HG02678 (cell line): ENCODE data around the gene ANKRD13B.
A peak's percentile ranks its signal among the peaks of the same experiment; 100 is the strongest.

Experiments used
- ATAC-seq: cut with Tn5 transposase; IDR thresholded peaks from one replicate; pipeline ENCODE4 v1.9.1; 2021; ENCODE audit warnings: mild to moderate bottlenecking, moderate library complexity; ENCODE audit not compliant: unreplicated experiment

Gene ANKRD13B

DNA sequence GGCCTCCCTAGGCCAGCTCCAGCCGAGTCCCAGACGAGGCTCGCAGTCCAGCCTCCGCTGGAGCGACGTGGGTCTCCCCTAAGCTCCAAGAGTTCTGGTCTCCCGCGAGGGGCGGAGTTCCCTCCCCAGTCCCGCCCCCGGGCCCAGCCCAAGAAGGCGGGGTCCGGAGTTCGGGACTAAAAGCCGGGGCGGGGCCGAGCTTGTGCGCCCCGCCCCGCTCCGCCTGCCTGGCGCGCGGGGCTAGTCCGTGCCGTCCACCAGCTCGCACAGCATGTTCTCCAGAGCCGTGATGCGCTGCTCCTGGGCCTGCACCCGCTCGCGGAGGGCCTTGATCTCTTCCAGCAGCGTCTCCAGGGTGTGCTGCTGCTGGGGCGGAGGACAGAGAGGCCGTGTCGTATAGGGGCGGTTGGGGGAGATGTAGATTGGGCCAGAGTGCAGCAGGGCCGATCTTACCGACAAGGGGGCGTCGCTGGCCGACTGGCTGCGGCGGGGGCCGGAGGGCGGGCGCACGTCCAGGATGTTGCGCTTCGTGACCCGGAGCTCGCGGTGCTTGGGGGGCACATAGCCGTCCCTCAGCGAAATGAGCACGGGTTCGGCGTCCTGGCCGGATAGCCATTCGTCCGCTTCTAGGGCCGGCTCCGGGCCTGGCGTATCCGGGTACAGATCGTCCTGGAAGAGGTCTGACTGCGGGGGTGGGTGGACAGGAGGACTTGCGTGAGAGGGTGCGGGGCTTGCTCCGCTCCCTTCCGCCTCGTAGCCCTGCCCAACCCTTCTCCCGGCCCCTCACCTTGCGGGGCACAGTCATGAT, 22.8 kb downstream of the ANKRD13B start:
- ATAC-seq: peak; percentile 62

DNA sequence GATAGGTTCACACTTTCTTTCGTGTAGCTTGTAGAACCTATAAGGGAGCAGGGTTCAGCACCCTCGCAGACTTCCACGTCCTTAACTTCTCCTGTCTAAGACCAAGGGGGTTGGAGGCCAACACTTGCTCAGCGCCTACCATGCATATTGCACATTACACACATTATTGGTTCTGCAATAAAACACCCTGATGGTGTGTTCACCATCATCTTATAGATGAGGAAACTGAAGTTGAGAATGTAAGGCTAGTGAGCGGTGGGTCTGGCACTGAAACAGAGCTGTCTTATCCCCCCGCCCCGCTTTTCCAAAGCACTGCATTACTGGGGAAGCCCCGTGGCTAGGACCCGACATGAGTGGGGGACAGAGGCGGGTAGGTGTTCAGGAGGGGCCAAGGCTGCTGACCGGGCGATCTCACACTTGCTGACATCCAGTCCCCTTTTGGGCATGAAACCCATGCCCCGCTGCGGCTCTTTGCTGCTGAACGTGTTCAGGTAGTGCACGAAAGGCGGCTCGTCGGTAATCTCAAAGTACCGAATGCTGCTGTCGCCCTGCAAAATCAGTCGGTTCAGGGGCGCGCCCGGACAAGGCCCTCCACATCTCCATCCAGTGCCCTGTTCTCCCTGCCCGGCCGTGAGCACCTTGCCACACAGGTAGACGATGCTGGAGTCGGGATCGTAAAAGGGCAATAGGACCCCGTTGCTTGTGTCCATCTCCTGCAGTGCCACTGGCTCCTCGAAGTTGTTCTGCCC, 23.5 kb downstream of the ANKRD13B start:
- no peak for ATAC-seq

DNA sequence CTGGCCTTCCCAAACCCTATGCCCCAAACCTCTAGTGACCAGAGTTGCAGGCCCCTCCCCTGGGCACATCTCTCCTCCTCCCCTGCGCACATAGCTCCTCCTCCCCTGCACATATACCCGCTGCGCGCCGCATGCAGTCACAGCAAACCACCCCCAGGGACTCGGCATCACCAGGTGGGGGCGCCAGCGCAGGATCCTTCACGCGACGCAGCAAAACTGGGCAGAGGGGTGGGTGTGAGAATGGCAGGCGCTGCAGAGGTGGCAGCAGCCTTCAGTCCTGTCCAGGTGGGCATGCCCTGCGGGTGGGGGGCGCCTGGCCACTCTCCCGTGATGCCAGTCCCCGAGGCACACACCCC, 24.2 kb downstream of the ANKRD13B start:
- ATAC-seq: peak; percentile 51

DNA sequence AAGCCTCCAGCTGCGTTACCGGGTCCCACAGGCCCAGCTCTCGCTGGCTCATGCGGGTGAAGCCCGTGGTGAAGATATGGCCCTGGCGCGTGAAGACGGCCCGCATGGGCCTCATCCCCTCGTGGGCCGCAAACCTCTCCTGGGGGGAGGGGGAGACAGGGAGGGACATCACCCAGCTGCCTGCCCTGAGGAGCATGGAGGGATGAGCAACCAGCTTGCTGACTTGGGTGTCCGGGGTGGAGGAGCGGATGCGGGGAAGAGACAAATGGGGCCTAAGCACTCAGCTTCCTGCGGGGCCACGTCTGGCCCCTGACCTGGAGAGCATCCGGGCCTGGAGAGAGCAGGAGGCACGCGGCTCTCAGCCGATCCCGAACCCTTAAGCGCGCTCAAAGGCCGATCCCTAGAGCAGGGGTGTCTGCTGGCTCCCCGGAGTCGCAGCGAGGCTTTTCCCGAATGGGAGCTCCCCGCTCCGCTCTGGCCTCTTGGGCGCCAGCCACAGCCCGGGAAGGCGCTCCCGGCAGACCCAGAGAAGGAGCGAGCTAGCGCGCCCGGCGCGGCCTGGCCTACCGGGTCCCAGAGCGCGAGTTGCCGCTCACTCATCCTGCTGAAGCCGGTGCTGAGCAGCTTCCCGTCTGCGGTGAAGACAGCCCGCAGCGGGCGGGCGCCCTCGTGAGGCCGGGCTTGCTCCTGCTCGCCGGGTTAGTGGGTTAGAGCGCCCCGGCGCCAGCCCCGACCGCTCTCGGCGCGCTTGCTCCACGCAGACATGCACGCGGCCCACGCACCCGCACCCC, 24.7 kb downstream of the ANKRD13B start:
- no peak for ATAC-seq

DNA sequence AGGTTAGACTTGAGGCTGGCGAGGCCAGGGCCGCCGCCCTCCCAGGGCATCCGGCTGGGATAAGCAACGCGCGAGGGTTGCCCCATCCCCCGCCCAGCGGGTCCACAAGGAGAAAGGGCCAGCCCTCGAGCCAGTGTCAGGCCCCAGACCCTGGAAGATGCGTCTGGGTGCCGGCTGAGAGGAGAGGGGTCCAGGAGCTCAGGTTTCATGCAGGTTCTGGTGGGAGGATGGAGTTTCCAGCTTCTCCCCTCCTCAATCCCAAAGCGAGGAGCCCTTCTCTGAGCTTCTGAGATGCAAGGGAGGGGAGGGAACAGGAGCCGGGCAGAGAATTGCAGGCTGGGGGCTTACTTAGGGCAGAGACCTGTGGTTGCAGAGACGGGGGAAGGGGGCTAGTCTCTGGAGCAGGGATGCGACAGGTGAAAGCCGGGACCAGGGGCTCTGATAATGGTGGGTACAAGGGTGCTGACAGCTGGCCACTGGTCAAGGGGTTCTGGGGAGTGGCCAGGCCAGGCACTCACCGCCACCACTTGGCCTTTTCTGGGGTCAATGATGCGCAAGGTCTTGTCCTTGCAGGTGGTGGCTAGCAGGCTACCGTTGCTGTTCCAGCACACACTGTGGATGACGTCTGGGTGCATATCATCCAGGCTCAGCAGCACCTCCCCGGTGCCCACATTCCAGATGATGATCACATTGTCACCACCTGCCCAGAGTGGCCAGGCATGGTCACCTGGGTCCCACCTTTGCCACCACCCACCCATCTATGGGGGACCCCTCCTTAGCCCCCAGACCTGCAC, 25.5 kb downstream of the ANKRD13B start:
- no peak for ATAC-seq

DNA sequence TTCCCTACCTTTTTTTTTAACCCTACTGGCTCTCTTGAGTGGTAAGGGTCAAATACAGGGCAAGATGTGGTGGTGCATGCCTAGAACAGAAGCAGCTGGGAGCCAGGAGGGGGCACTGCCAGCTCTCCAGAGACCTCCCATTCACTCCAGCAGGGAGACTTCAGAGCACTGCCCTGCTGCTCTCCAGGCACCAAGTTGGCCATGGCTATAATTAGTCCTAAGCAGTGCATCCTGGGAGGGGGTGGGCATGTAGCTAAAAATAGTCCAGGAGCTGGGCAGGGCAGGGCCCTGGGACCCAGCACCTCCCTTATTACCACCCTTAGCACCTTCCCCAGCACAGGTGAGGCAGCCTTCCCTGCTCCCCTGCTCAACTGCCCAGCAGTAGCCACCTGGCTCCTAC, 26.3 kb downstream of the ANKRD13B start:
- ATAC-seq: no peak

DNA sequence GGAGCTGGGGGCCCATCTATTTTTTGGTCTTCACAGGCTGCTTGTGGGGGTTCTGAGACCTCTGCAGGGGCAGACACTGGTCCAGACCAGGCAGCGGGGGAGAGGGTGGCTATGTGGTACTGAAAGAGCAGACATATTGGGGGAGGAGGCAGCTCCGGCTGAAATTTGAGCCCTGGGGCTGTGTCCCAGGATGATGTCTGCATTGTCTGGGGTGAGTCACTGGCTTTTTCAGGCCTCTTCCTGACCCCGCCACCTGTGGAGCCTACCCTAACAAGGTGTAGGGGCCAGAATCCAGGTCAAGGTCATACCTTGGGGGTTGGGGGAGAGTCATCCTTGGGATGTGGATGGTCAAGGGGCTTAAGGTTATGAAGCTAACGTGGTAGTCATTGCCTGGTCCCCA, 27.3 kb downstream of the ANKRD13B start:
- ATAC-seq: no peak

DNA sequence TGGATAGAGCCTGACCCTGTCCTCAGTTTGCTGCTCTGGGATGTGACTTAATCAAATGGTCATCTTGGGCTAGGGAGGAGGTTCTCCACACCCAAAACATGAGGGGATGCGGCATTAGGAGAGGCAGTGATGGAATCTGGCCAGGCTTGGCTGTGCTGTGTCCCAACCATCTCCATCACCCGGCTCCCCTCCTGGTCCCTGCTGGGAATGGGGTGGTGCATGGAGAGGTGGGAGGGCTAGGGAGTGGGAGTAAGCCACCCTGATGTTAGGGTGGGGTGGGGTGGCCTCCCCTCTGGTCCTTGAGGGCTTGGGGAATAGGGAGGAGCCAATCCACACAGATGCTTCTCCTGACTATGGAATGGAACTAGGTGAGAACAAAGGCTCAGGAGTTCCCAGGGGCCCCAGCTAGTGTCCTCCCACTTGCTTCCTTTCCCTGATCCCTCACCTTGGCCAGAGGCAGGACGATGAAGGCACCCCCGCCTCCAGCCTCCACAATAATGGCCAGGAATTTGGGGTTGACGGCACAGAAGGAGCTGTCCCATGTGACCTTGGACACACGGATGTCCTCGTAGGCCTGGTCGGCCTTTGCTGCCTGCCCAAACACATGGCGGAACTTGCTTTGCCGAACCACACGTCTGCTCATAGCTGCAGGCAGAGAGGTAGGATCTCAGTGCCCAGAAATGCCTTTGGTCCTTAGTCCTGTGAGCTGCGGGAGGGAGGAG, 28.0 kb downstream of the ANKRD13B start:
- ATAC-seq: no peak

DNA sequence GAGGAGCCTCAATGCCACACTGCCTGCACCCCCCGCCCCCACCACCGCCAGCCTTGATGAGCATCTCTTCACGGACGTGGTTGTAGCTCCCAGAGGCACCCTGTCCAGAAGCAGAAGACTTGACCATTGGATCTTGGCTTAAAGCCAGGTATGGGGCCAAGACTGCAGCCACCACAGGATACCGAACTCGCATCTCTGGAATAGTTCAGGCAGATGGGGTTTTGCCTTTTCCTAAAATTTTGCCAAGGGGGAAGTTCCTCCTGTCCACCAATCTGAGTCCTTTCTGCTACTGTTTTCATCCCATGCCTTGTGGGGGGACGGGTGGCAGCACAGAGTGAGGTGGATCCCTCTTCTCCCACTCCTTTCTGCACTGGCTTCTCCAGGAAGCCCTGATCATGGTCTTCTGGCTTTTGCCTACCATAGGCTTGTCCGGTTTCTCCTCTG, 28.8 kb downstream of the ANKRD13B start:
- ATAC-seq: no peak

DNA sequence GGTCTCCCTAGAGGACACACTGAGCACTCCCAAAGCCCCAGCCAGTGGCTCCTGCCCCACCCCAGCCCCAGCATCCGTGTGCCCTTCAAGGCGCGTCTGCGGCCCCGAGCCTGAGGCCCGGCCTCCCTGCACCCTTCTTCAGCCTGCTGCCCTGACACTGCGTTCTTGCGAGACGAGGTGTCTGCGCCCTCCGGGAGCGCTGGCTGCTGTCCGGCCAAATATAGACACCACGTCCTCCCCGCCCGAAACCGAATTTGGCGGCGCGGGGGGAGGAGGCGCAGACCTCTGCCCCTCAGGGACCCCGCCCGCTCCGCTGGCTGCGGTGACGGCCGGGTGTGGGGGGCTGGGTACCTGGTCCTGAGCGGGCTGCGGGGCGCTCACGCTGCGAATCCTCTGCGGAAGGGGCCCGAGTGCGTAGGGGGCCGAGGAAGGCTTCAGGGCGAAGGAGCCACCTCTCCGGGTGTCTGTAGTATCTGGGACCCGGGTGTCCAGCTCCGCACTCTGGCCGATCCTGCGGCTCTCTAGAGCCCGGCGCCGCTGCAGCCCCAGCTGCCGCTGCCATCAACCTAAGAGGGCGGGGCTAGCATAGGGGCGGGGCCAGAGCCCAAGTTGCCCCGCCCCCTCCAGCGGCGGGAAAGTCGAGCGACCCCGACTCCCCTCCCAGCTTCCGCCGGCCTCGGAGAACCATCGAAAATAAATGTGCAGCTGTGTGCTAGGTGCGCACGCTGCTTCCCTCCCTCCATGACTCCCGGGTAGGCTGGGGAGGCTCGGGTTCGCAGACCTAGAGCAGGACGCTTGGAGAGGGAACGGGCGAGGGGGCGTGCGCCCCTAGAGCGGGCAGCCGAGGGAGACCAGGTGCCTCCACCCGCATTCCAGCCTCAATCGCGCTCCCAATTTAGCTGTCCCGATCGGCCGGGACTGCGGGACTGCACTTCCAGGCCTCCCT, 29.7 kb downstream of the ANKRD13B start, which contains the start of gene CORO6:
Gene CORO6, minus strand, starts transcription at position 576 of the 946 bp plus-strand sequence. CDS start 1,491 bp downstream, outside the sequence.
- ATAC-seq: peak; percentile 64

DNA sequence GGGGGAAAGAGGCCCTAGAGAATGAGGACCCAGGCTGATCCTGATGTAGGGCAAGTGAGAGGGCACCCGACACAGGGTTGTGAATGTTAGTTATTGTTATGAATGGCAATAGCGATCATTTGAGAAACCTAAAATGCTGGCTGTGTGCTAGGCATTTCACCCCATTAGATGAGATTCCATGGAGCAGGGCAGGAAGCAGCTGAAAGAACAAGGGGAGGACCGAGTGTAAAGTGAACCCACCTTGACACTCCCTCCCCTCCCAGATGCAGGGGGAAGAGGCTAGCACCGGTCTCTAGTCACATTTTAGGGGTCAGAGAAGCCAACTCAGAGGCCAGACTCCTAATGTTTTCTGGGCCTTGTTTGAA, 30.3 kb downstream of the ANKRD13B start:
- no peak for ATAC-seq

DNA sequence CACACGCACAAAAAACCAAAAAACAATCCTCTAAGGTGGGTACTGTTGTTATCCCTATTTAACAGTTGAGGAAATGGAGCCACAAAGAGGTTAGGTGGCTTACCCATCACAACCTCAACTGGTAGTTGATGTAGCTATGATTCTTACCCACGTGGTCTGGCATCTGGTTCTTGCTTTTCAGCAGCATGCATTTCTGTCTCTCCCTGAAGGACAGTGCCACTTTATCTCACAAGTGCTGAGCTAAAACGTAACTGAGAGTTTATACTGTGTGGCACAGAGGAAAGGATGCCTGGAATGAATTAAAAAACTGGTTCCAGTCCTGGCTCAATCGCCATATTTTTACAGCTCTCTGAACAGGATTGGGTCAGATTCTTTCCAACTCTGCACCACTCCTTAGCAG, 31.7 kb downstream of the ANKRD13B start:
- ATAC-seq: no peak

DNA sequence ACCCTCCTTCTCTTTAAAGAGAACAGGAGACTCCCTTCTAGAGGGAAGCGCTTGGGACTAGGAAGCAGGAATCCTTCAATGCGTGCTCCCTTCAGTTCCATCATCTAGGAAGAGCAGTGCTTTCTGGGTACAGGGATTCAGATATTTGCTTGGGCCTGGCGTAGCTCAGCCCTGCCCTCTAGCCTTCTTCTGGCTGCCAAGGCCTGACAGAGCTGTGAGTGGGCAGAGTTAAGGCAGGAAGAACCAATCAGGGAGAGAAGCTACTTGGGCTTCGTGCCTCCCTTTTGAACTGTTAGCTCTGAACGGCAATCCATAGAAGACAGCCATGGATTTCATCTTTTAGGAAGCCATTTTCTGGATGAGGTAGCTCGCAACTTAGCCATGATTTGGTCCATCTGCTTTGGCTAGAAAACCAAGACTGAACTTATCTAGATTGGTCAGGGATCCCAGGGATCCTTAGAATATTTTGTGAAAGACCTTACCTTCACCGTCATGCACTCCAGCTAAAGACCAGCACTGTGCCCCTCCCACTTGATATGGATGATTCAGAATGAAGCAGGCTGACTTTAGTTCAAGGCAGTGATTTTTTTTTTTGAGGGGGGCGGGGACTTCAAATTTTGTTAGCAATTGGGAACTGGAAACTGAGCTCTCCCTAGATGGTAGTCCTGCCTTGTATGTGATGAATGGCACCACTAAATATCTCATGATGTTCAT, 32.3 kb downstream of the ANKRD13B start:
- ATAC-seq: no peak

DNA sequence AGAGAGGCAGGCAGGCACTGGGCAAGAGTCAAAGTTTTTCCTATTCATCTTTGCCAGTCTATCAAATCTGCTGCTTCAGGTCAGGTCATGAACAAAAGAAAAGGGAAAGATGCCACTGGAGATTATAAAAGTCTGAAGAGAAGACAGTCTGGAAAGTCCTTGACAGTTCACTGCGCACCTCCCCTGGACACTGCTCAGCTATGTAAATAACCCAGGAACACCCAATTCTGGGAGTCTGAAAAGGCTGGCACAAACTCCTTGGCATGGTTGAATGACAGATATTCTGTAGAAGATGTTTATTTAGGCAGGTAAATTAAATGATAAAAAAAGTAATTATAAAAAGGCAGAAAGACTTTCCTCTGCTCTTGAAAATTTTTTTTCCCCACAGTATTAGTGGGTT, 35.0 kb downstream of the ANKRD13B start:
- no peak for ATAC-seq

DNA sequence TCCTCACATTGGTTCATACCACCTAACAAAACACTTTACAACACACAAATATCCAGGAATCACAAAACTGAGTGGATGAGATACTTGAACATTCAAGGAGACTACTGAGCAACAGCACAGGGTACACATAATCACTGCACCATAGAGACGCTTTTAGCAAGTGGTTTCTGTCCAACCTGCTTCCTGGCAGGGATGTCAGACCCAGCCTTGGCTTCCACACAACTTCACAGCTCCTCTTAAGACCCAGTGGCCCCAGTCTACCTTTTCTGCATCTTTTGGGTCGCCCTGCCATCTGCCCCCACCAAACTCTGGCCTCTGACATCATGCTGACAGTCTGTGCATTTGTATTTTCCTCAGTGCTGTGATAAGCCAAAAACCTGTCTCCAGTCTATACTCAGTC, 35.7 kb downstream of the ANKRD13B start:
- no peak for ATAC-seq

DNA sequence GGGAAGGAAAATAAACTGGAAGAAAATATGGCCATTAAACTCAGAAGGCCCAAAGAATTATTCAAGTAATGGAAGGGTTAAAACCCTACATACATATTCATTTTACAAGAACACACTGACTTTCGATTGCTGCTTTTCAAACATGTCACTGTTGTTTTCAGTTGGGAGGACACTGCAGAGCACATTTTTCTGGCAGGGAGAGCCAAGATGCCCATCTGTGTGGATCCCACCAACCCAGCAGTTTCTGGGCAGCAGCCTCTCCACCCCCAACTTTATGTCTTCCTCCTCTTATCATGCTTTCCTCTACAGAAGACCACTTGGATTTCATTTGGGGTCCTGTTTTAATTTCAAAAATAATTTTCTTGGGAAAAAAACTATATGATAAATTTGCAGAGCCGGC, 36.9 kb downstream of the ANKRD13B start:
- no peak for ATAC-seq

DNA sequence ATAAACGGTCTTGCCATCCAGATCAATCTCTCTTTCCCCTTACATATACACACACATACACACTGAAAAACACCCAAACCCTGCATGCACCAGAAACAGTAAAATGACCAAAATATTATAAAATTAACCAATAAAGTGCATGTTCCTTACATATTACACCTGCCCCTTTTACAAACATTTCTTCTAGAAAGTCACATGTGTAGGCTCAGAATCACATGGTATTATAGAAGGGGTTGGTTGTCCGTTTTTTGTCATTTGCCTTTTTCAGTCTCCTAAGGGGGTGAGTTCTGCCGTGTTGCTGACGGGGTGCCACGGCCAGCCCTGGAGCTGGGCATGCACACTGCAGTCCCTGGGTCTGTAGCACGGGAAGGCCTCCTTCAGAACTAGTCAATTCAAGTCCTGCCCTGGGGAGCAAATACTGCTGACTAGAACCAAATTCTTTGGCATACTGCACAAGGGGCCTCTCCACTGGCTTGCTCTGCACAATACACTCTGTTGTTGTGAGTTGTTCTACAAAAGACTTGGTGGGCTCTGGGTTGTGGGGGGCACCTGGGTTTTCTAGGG, 37.8 kb downstream of the ANKRD13B start:
- no peak for ATAC-seq

DNA sequence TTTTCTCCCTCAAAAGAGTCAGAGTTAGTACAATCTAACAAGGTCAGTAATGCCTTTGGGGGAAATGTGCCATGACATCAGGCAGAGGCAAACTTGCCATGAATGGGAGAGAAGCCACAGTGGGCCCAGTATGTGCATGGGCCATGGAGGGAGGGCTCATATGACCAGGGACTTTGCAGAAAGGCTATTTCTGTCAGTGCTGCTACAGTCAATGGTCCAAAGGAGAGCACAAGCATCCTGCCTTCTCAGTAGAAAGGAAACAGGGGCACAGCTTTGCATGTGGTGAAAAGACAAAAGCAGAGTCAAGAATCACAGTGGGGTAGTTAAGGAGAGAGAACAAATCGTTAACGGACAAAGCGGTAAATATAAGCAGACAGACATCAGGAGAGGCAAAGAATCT, 41.0 kb downstream of the ANKRD13B start:
- no peak for ATAC-seq
